Esophagus muscularis mucosa (tissue), 4 donors: Measurements from ENCODE around the gene DENND2D. TPM values are rescaled to one million over a fixed set of nuclear protein-coding genes. Genes with fewer than 3 reads are reported as not detected.

ENCODE experiments used
- DNase-seq: peaks from one replicate; pipeline ENCODE4 v3.0.0-alpha.2; 2017; ENCODE audit errors: extremely low spot score
- H3K27ac ChIP-seq, 4 donors: fragments of 200-600 bp; sonication (generic); replicated peaks in 1 of 4; 1 replicate in 3 of 4; 2 replicates in 1 of 4; pipeline ENCODE4 v1.5.1; 2016 to 2019; ENCODE audit warnings: mild to moderate bottlenecking in 1 of 4
- H3K27me3 ChIP-seq, 4 donors: fragments of 200-600 bp; sonication (generic); one replicate each; pipeline versions ENCODE4 v1.5.1 to v1.6.0; 2016 to 2019
- H3K36me3 ChIP-seq, 4 donors: fragments of 200-600 bp; sonication (generic); one replicate each; pipeline ENCODE4 v1.5.1; 2016 to 2019
- H3K4me1 ChIP-seq, 4 donors: fragments of 200-600 bp; sonication (generic); one replicate each; pipeline ENCODE4 v1.5.1; 2016 to 2019
- H3K4me3 ChIP-seq, 4 donors: fragments of 200-600 bp; sonication (generic); 1 replicate in 2 of 4; 2 replicates in 2 of 4; pipeline ENCODE4 v1.5.1; 2016 to 2019; ENCODE audit warnings: mild to moderate bottlenecking in 4 of 4, moderate library complexity in 1 of 4
- H3K9me3 ChIP-seq, 4 donors: fragments of 200-600 bp; sonication (generic); 1 replicate in 3 of 4; 2 replicates in 1 of 4; pipeline ENCODE4 v1.5.1; 2016 to 2019
- CTCF ChIP-seq, 3 experiments: fragments of 200-600 bp in 2 of 3; fragments of 450-650 bp in 1 of 3; sonication (generic) in 2 of 3; IDR thresholded peaks; one replicate each; pipeline ENCODE4 v1.5.1; 2017 to 2019; ENCODE audit warnings: antibody characterized with exemption in 3 of 3, mild to moderate bottlenecking in 2 of 3, moderate library complexity in 1 of 3
- EP300 ChIP-seq: sonication (generic); formaldehyde crosslinking; IDR thresholded peaks from one replicate; pipeline ENCODE4 v1.6.1; 2017; ENCODE audit warnings: antibody characterized with exemption
- POLR2A ChIP-seq: fragments of 450-650 bp; IDR thresholded peaks from one replicate; pipeline ENCODE4 v1.6.1; 2017; ENCODE audit warnings: antibody characterized with exemption, moderate library complexity, mild to moderate bottlenecking, low read depth
- POLR2AphosphoS5 ChIP-seq, 2 donors: sonication (generic); formaldehyde crosslinking; IDR thresholded peaks; one replicate each; pipeline ENCODE4 v1.6.1; 2017; ENCODE audit warnings: antibody characterized with exemption in 2 of 2
- whole genome bisulfite sequencing: methylation state at CpG from one replicate; pipeline ENCODE4 v1.1.5; 2018; 5-methylcytosine and 5-hydroxymethylcytosine counted together
- intact Hi-C: fragments of 100-400 bp; cut with DNase I; formaldehyde crosslinking; loops from one replicate; pipeline ENCODE4 v1.15.1; 2023
- total RNA-seq, 4 donors: library from RNA; depleted of rRNA; stranded (reverse); fragments of >200 nt; gene quantifications; one replicate each; pipeline versions ENCODE4 v1.1.0 to v1.2.1, GENCODE V29; 2016

The DENND2D gene
- total RNA-seq, 4 donors from 2014 or later = 4.0 to 13.8 (median 5.2) TPM

DNA sequence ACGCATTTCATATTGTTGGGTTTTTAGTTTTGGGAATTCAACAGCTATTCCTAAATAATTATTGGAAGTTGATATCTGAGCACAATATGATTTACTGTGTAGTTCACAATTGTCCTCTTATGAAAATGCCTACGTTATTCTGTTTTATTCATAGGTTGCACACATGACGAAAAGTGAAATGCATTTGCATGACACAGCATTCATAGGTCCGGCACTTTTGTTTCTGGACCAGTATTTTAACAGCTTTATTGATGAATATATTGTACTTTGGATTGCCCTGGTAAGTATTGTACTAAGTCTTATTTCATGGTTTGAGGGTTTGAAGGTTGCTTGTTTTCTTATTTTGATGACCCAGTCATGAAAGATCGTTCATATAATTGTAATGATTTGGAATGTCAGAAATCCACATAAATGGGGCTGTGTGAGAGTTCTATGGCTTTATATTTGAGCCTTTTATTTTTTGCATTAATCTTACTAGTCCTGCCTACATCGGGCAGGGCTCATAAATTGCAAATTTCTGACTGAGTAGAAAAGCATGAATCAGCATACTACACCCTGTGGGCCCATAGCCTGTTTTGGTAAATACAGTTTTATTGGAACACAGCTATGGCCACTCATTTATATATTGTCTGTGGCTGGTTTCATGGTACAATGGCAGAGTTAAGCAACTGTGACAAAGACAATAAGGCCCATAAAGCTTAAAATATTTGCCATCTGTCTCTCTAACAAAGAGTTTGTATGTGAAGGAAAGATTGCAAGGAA, 17.0 kb downstream of the DENND2D start:
- no peak for DNase-seq
- Histone ChIP-seq H3K27me3 (no peaks in the 10 kb centered on the region), H3K9me3 (no peaks in the 10 kb centered on the region), H3K4me3 (no peak overlapping the region), H3K36me3 (peaks cover 22 to 75% (median 54%) of the 10 kb centered on the region in 4 donors), H3K4me1 (no peaks in the 10 kb centered on the region), H3K27ac (no peak overlapping the region)
- TF ChIP-seq CTCF (IDR thresholded peaks at IDR 0.05) (no peak), EP300 (no peak), POLR2A (no peak), POLR2AphosphoS5 (IDR thresholded peaks at IDR 0.05) (no peak)
- intact Hi-C loops = no loop called here
- 90% methylated on average over 6 of the region's 6 CpGs for WGBS

- DNase-seq = no peak
- 97% methylated on average over 2 of the region's 2 CpGs for WGBS
- H3K4me3 ChIP-seq = no peak overlapping the region
- intact Hi-C loops = no loop called here
- TF ChIP-seq EP300 (no peak), CTCF (IDR thresholded peaks at IDR 0.05) (no peak), POLR2A (no peak), POLR2AphosphoS5 (IDR thresholded peaks at IDR 0.05) (no peak)
- H3K9me3 ChIP-seq = no peaks in the 10 kb centered on the region
- no peaks in the 10 kb centered on the region for H3K4me1 ChIP-seq
- H3K36me3 ChIP-seq = peaks cover 22 to 75% (median 45%) of the 10 kb centered on the region in 4 donors
- H3K27ac ChIP-seq = no peak overlapping the region
- no peaks in the 10 kb centered on the region for H3K27me3 ChIP-seq
Measured at GRCh38 chr1:111182052-111182451, 18.4 kb downstream of the DENND2D start.

GRCh38 chr1:111179968-111180533, 20.4 kb downstream of the DENND2D start:
- intact Hi-C loops = no loop called here
- TF ChIP-seq POLR2AphosphoS5 (IDR thresholded peaks at IDR 0.05) (no peak), EP300 (no peak), POLR2A (no peak), CTCF (IDR thresholded peaks at IDR 0.05) (no peak)
- H3K9me3 ChIP-seq = no peaks in the 10 kb centered on the region
- DNase-seq = no peak
- H3K36me3 ChIP-seq = peaks cover 21 to 70% (median 40%) of the 10 kb centered on the region in 4 donors
- H3K4me1 ChIP-seq = no peaks in the 10 kb centered on the region
- no peak overlapping the region for H3K27ac ChIP-seq
- no peaks in the 10 kb centered on the region for H3K27me3 ChIP-seq
- no peak overlapping the region for H3K4me3 ChIP-seq

- Histone ChIP-seq H3K36me3 (peaks cover 0 to 67% (median 25%) of the 10 kb centered on the region in 4 donors), H3K27ac (no peak overlapping the region), H3K4me3 (no peak overlapping the region), H3K27me3 (no peaks in the 10 kb centered on the region), H3K9me3 (no peaks in the 10 kb centered on the region), H3K4me1 (no peaks in the 10 kb centered on the region)
- intact Hi-C loops = no loop called here
- 77% methylated on average over 1 of the region's 1 CpG for WGBS
- DNase-seq = no peak
- TF ChIP-seq POLR2A (no peak), CTCF (IDR thresholded peaks at IDR 0.05) (no peak), EP300 (no peak), POLR2AphosphoS5 (IDR thresholded peaks at IDR 0.05) (no peak)
Measured at GRCh38 chr1:111176678-111177077, 23.8 kb downstream of the DENND2D start.
